Dedifferentiated amniotic fluid mesenchymal stem cell (primary cell): Measurements from ENCODE around the gene AUTS2.
A peak's percentile ranks its signal among the peaks of the same experiment; 100 is the strongest.

Experiments used
- DNase-seq: peaks from one replicate; pipeline ENCODE4 v3.0.0-alpha.2; 2016; ENCODE audit errors: extremely low spot score

The AUTS2 gene

DNA sequence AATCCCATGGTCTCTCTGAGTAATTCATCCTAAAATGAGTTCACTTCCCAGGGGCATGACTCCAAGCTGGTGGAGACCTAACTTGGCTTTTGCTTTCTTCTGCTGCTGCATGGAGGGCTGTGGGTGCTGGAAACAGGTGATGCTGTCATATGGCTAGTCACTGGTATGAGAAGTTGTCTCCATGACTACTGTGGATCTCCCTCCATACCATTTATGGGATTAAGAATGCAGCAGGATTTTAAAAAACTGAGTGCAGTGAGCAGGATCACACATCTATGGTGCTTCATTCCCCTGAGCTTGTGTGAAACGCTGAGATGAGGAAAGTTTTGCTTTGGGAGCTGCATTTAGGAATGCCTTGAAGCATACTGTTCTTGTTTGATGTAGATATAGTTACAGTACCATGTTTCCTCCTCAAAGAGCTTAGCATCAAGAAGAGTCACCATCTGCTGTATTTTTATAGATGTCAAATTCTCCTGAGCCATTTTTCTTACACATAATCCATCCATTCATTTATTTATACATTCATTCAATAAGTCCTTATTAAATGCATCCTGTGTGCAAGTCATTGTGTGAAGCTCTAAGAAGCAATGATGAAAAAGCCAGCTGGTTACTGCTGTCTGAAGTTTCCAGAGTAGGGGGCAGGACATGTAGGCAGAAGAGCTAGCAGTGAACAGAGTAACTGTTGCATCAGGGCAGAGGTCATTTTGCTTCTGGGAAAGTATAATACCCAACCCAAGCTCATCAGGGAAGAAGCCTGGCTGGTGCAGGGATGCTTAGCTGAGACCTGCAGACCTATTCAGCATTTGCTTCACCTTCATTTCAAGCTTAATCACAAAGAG, 534.8 kb downstream of the AUTS2 start:
- no peak for DNase-seq

DNA sequence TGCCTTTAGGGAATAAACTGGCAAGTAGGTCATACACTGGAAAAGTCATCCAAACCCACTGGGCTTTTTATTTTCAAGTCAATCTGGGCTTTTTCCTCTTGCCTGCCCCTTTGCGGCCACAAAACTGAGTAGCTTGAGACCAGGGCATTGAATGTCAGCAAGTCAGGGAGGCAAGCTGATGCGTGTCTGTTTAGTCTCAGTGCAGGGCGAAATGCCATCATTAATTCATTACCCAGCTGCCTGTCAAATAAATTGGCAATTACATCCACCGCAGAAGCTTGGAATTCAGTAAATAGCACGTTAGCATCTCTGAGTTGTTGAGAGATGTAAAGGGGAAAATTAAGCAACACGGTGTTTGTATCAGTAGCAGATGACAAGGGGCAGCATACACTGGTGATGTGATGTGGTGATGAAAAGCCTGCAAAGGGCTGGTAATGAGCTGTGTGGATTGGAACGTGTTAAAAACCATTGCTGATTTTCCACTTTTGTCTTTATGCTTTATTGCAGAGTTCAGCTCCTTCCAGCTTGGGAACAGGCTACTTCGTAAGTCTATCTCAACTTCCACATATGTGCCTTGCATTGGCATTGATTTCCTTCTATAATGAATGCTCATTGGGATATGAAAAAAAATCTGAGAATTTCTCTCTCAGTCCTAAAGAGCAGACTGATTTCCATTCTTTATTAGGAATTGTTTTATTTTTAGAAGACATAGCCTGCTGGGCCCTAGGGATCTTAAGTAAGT, 535.9 kb downstream of the AUTS2 start:
- peak; percentile 28 for DNase-seq

DNA sequence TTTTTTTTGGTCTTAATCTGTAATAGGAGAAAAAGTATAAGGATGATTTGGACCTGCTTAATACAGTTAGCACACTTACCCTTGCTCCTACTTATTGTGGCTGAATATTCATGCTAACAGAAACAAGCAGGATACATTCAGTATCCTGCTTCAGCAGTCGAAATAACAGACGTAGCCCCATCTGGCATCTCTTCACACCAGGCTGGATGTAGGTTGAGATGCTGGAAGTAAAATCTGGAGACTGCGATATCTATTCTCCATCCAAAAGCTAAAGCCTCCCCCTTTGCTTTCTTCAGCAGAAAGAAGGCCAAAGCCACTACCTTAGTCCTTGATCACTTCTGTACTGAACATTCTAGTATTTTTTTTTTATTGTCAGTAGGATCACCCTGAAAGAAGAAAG, 537.4 kb downstream of the AUTS2 start:
- DNase-seq: no peak

DNA sequence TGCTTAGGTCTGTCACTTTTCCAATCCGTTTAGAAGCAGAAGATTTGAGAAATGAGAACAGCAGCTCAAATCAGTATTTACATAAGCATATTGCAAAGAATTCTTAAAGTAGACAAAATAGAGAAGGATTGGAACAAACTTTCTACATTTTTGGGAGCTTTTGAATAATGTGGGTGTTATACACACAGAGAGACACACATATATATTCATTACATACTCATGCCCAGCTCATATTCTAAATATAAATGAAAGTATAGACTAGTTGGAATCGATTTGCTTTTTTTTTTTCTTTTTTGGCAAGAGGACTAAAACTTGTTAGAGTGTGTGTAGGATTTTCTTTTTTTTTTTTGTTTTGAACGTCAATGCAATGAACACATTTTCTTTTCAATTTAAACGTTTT, 538.9 kb downstream of the AUTS2 start:
- no peak for DNase-seq

DNA sequence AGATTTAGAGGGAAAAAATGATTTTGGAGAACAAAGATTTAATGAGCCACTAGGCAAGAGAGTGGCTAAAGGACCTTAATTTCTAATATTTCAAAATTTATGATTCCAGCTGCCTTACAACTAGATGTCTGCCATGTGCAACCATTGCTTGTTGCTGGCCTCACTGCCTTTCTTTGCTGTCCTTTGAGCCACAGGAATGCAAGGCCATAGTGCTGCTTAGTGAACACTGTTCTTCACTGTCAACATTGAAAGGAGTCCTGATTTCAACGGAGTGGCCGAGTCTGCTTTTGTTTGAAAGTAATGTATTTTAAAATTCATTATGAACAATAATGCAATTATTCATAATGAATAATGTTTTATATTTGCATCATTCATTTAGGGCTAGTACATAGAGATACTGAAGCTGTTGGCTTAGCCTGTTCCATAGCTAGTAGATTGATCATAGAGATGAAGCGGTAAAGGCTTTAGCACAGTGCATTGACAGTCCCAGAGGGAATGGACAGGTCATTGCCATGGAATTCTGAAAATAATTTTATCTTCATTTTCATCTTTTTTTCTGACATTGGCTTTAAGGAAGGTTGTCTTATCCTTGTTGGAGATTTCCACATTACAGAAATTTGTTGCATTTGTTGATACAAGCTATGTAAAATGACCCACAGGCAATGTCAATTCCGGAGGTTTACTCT, 544.1 kb downstream of the AUTS2 start:
- peak; percentile 23 for DNase-seq

DNA sequence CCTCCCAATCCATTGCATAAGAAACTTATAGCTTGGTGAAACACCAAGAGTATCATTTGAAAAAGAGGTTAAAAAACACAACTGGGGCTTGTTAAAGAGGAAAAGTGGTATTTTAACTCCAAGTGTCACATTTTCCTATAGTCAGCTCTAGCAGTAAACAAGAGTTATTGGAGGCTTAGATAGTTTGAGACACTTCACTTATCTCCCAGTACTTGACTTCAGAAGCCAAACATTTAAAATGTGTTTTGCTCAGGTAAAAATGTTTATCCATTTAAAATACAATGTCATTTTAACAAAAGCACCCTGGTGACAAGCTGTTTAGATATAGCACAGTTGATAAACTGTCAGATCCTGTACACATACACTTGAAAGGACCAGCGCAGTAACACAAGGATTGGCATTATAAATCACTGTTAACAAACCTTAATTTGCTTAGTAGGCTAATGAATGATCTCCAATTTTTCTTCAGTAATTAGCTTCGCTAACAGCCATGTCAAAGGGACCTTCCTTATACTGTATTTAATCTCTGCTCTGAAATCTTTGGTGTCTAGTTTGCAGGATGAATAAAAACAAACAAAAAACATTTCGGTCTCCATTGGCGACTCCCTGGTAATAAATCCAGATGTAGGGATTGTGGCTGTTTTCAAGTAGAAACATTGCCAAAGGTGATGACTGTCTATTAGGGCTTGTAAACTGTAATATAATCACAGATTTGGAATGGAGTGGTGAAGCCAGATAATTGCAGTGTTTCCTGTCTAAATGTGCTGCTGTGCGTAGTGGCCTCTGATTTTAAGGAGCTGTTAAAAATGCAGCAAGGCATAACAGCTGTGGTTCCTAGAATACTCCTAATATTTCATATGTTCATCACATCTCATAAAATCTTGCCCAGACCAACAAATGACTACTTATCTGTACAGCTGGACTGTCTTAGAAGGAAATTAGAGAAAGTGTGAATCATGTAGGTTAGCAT, 545.1 kb downstream of the AUTS2 start:
- DNase-seq: no peak

DNA sequence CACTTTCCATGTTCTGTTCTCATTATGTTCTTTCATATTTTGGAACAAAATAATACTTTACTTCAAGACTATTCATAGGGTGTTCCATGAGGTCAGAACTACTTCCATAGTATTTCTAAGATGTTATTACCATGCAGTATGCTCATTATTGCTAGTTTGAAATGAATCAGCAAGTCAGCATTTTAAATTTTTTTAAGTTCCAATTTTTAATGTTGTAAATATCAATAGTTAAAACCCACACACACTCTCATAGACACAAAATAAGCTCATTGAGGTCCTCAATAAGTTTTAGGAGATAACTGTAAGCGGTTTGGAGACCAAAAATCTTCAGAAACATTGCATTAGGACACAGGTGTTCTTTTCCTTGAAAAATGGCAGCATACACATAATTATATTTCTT, 550.7 kb downstream of the AUTS2 start:
- DNase-seq: no peak

DNA sequence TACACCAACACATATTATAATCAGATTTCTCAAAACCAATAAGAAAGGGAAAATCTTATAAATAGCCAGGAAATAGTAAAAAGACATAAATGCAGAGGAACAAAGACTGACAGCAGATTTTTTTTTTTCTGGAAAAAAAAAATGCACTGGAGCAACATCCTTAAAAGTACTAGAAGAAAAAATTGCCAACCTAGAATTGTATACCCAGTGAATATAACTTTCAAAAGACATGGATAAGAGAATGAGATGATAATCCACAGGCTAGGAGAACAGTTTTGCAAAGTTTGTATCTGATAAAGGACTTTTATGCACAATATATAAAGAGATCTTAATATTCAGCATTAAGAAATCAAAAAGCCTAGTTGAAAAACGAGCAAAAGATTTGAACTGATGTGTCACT, 554.0 kb downstream of the AUTS2 start:
- no peak for DNase-seq

DNA sequence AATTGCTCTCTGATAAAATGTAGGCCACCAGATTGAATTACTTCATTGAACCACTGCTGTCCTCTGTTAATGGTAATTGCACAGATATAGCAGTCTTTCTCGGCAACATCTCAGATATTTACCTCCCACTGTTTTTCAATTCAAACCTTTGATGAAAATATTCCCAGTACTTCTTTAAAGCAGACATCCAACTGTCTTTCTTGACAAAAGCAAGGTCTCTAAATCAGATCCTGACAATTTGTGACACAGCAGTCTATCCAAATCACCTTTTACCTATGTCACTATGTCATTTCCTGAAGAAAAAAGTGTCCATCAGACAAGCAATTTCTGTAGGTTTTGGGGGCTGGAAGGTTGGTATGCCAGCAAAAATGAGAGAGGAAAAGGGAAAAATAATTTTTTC, 555.7 kb downstream of the AUTS2 start:
- DNase-seq: no peak

DNA sequence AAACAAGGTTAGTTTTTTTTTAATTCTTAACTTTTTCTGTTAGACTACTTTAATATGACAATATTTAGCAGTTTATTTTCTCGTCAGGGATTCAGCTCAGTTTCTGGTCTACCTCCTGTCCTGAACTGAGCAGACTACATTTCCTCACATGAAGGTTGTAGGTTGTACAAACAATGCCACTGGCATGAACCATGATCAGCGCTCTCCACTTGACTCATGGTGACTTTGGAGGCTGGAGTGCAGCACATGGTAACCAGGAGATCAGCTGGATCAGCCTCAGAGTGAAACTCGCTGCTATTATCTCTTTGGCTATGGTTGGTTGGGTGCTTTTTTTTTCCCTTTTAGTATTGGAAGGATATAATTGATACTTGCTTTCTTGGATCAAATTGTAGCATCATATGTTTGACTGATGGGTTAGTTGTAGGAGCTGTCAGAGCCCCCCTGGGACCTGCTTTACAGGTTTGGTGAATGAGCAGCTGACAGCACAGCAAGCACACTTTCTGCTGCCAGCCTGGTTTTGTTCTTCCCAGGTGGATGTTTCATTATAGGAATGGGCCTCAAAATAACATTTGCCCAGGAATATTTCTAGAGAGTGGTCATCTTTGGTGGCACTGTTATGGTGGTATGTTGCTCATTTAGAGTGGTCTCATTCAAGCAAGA, 556.4 kb downstream of the AUTS2 start:
- no peak for DNase-seq

DNA sequence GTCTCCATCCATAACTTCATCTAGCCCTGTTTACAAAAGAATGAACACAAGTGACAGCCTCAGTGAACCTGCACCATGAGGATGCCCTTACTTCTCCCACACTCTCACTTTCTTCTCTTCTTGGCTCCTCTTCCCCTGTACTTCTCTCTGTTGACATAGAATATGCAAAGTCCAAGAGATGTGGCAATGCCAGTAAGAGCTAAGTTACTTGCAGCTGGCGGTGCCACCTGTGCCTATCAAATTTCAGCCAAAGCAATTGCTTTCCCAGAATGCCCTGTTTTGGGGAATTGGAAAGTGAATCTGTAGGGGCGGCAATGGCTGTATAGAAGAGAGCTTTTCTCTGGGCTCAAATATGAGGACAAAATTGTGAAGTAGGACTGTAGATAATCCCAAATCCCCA, 557.8 kb downstream of the AUTS2 start:
- no peak for DNase-seq

DNA sequence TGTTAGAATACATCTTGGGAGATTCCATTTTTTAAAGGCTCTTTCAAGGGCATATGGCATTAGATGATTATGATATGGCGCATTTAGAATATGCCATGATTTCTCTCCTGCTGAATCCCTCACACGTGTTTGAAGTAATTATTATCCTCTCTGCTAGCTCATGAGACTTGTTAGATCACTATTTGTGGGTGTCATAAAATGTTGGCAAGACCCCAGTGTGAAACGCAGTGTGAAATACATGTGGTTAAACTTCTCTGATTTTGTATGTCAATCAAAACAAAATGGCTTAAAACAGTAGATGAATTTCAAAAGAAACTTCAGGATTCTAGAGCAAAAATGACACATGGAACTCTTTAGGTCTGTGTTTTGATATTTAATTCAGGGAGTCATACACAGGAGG, 560.8 kb downstream of the AUTS2 start:
- no peak for DNase-seq

DNA sequence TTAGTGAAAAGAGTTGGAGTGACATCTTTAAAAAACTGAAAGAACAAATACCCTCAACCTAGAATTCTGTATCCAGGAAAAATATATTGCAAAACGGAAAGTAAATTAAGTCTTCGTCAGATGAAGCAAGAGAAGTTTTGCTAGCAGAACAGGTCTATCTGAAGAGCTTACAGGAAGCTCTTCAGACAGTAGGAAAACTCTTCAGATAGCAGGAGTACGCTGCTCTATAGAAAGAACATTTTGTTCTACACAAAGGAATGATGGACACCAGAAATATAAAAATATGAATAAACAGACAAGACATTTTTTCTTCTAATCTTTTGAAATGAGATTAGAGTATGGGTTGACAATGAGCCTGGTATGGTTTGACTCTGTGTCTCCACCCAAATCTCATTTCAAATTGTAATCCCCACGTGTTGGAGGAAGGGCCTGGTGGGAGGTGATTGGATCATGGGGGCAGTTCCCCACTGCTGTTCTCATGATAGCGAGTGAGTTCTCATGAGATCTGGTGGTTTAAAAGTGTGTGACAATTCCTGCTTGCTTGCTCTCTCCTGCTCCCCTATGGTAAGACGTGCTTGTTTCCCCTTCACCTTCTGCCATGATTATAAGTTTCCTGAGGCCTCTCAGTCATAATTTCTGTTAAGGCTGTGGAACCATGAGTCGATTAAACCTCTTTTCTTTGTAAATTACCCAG, 567.3 kb downstream of the AUTS2 start:
- no peak for DNase-seq

DNA sequence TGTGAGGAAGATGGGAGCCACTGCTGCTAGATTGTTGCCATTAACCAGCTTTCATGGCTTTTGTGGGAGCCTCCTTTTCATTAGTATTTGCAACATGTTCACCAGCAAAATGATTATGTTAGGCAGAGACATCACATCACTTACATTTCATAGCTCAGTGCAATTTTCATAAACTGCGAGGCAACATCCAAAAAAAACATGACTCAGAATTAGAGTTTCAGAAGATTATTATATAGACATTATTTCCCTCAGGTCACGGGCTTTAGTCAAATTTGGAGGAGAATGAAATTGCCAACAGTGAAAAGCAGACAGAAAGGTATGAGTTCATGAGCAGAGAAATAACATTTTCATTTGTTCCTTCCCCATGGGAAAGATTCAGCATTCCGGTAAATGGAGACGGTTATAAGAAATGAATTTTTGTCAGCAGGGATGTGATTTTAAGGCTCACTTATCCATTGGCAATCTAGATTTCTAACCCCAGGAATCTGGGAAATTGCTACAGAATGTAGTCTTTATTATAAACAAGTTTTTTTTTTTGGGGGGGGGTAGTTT, 573.2 kb downstream of the AUTS2 start:
- peak; percentile 69 for DNase-seq

DNA sequence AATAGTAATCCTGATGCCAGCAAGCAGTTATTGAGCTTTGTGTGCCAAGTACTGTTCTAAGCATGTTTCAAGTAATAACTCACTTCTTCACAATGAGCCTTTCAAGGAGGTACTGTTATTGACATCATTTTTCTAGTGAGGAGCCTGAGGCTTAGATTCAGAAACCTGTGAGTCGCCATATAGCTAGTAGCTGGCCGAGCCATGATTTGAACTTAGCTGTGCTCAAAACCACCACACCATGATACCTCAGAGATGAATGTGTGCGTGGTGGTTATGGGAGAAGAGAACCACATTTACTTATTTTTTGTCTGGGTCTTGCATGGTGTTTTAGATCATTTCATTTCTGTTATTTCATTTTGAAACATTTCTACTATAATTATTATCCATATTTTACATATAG, 578.9 kb downstream of the AUTS2 start:
- DNase-seq: peak; percentile 25

DNA sequence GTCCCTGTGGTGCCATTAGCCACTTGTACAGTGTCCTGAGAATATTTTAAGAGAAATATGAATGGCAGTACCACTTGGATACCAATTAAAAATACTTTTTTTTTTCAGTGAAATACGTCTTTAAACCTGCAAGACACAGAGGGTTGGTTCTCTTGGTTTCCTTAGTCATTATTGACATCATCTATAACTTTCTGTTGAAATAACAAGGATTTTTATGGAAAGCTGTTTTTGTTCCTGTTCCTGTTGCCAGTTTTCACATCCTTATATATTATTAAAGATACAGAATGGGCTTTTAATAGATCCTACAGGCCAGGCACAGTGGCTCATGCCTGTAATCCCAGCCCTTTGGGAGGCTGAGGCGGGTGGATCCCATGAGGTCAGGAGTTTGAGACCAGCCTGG, 579.9 kb downstream of the AUTS2 start:
- DNase-seq: no peak

DNA sequence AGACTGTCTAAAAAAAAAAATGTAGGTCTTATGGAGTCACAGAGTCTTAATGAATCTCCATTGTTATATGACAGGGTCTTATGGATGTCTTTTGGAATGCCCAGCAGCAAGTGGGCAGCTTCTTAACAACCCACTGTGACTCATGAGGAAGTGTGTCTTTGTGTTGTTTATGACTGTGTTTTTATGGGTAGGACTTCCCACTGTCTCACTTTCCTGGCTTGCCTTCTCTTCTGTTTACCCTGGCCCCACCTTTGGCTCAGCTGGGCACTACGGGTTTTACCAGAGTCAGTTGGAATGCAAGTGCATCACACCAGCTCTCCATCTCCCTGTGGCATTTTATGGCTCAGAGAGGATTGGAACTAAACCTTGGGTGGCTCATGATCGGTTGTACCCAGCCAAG, 580.5 kb downstream of the AUTS2 start:
- peak; percentile 41 for DNase-seq

DNA sequence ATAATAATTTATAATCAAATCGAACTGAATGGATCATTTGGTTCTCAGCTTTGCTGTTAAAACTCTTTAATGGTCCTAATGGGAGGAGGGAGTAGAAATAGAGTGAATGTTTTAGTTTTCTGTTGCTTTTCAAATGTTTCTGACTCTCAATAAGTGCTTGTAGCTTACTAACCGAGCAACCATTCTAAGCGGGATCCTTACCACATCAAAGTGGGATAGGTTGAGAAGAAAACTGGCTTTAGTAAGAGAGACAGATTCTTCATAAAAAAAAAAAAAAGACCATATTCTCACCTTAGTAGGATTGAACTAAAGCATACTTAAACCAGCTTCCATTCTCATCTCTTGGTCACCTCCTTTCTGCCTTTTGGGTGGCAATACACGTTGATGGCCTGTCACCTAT, 584.2 kb downstream of the AUTS2 start:
- DNase-seq: no peak

DNA sequence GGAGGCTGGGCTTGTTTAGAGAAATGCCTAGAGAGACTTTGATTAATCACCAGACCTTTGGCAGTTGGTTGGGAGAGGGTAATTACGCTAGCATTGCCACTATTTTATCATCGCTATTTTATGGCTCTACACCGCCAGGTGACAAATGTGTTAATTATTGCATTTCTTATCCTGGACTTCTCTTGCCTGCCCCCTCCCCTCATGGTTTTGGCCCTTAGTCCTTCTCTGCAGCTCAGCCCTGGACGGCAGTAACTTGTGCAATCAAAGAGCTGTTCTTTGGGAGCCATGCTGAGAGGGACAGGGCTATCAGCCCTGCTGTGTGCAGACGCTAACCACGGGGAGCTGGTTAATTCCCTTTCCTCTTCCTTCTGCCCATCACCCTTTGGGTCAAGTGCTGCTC, 585.0 kb downstream of the AUTS2 start:
- DNase-seq: no peak
